HepG2 (cell line): Measurements from ENCODE around the gene ZNF628. TPM values are rescaled to one million over a fixed set of nuclear protein-coding genes. Genes with fewer than 3 reads are reported as not detected.

Experiments used
- CTCF ChIP-seq: sonication (generic); formaldehyde crosslinking; IDR thresholded peaks from 2 replicates; pipeline ENCODE4 v1.5.0; 2020; ENCODE audit warnings: mild to moderate bottlenecking, missing genetic modification reagents, moderate library complexity
- FLYWCH1 ChIP-seq: sonication (generic); formaldehyde crosslinking; IDR thresholded peaks from 2 replicates; pipeline ENCODE4 v1.8.1; 2023; ENCODE audit warnings: mild to moderate bottlenecking, missing genetic modification reagents
- FOSL2 ChIP-seq: sonication (generic); formaldehyde crosslinking; IDR thresholded peaks from 2 replicates; pipeline ENCODE4 v1.4.0; 2020; ENCODE audit warnings: missing genetic modification reagents
- FOXA3 ChIP-seq: IDR thresholded peaks from 2 replicates; pipeline ENCODE4 v1.6.1; 2016; ENCODE audit warnings: missing genetic modification reagents, missing compliant biosample characterization
- JARID2 ChIP-seq: sonication (generic); formaldehyde crosslinking; IDR thresholded peaks from 2 replicates; pipeline ENCODE4 v1.8.1; 2023; ENCODE audit warnings: missing genetic modification reagents, inconsistent platforms; ENCODE audit not compliant: insufficient replicate concordance
- MAX ChIP-seq: IDR thresholded peaks from 2 replicates; pipeline ENCODE4 v1.6.1; 2012; ENCODE audit warnings: inconsistent platforms
- NCOA2 ChIP-seq: sonication (generic); formaldehyde crosslinking; IDR thresholded peaks from 2 replicates; pipeline ENCODE4 v1.8.0; 2022; ENCODE audit warnings: inconsistent platforms
- PHF8 ChIP-seq: sonication (generic); formaldehyde crosslinking; IDR thresholded peaks from 2 replicates; pipeline ENCODE4 v1.5.0; 2020; ENCODE audit warnings: missing genetic modification reagents
- PTBP1 ChIP-seq: fragments of 200-400 bp; formaldehyde crosslinking; IDR thresholded peaks from 2 replicates; pipeline ENCODE4 v1.6.1; 2018; ENCODE audit warnings: low read length, low read depth; ENCODE audit not compliant: poor library complexity, severe bottlenecking
- RBM22 ChIP-seq: fragments of 200-400 bp; formaldehyde crosslinking; optimal IDR thresholded peaks from 2 replicates; pipeline ENCODE3; 2017; ENCODE audit warnings: mild to moderate bottlenecking, low read length, moderate library complexity
- RFX1 ChIP-seq: fragments of 450-650 bp; IDR thresholded peaks from 2 replicates; pipeline ENCODE4 v1.6.1; 2017
- SRSF1 ChIP-seq: fragments of 200-400 bp; formaldehyde crosslinking; optimal IDR thresholded peaks from 2 replicates; pipeline ENCODE3; 2017; ENCODE audit warnings: mild to moderate bottlenecking, low read depth, low read length, moderate library complexity
- SYNCRIP ChIP-seq: fragments of 200-400 bp; formaldehyde crosslinking; IDR thresholded peaks from 2 replicates; pipeline ENCODE4 v1.6.1; 2018; ENCODE audit warnings: mild to moderate bottlenecking, low read depth, low read length; ENCODE audit not compliant: insufficient read depth
- TFDP1 ChIP-seq: IDR thresholded peaks from 2 replicates; pipeline ENCODE4 v1.6.1; 2016; ENCODE audit warnings: missing compliant biosample characterization, missing genetic modification reagents, borderline replicate concordance
- THAP8 ChIP-seq: sonication (generic); formaldehyde crosslinking; IDR thresholded peaks from 2 replicates; pipeline ENCODE4 v1.5.1; 2020; ENCODE audit warnings: missing genetic modification reagents, mild to moderate bottlenecking, borderline replicate concordance
- XBP1 ChIP-seq: sonication (generic); formaldehyde crosslinking; IDR thresholded peaks from 2 replicates; pipeline ENCODE4 v1.5.0; 2020; ENCODE audit warnings: missing genetic modification reagents
- ZBTB1 ChIP-seq: sonication (generic); formaldehyde crosslinking; IDR thresholded peaks from 2 replicates; pipeline ENCODE4 v1.4.0; 2020; ENCODE audit warnings: missing genetic modification reagents, borderline replicate concordance
- ZBTB37 ChIP-seq: sonication (generic); formaldehyde crosslinking; IDR thresholded peaks from 2 replicates; pipeline ENCODE4 v1.4.0; 2020; ENCODE audit warnings: mild to moderate bottlenecking, missing genetic modification reagents
- ZFP41 ChIP-seq: sonication (generic); formaldehyde crosslinking; IDR thresholded peaks from 2 replicates; pipeline ENCODE4 v1.4.0; 2020; ENCODE audit warnings: mild to moderate bottlenecking, missing genetic modification reagents, borderline replicate concordance
- ZMAT5 ChIP-seq: sonication (generic); formaldehyde crosslinking; IDR thresholded peaks from 2 replicates; pipeline ENCODE4 v1.5.0; 2020; ENCODE audit warnings: mild to moderate bottlenecking, low read depth, missing genetic modification reagents, borderline replicate concordance
- ZNF232 ChIP-seq: sonication (generic); formaldehyde crosslinking; IDR thresholded peaks from 2 replicates; pipeline ENCODE4 v1.4.0; 2020; ENCODE audit warnings: missing genetic modification reagents, borderline replicate concordance
- ZNF235 ChIP-seq: sonication (generic); formaldehyde crosslinking; IDR thresholded peaks from 2 replicates; pipeline ENCODE4 v1.8.1; 2023; ENCODE audit warnings: mild to moderate bottlenecking, missing genetic modification reagents, borderline replicate concordance
- ZNF382 ChIP-seq: sonication (generic); formaldehyde crosslinking; IDR thresholded peaks from 2 replicates; pipeline ENCODE4 v1.5.0; 2020; ENCODE audit warnings: missing genetic modification reagents, mild to moderate bottlenecking, borderline replicate concordance
- ZNF878 ChIP-seq: sonication (generic); formaldehyde crosslinking; IDR thresholded peaks from 2 replicates; pipeline ENCODE4 v1.8.1; 2023; ENCODE audit warnings: mild to moderate bottlenecking, missing genetic modification reagents, moderate library complexity
- ZSCAN22 ChIP-seq: sonication (generic); formaldehyde crosslinking; IDR thresholded peaks from 2 replicates; pipeline ENCODE4 v1.4.0; 2020; ENCODE audit warnings: mild to moderate bottlenecking, missing genetic modification reagents
- polyA plus RNA-seq, 8 experiments: library from polyadenylated mRNA; depleted of rRNA in 3 of 8; stranded (reverse) in 7 of 8; unstranded in 1 of 8; fragments of >200 nt; fragmentation: Illumina TruSeq in 4 of 8; extraction: Trizol in 4 of 8; gene quantifications; 2 replicates each; pipeline versions ENCODE4 v1.2.1 to v1.2.3, GENCODE V29; 2011 to 2016; ENCODE audit warnings: low read depth in 4 of 8, missing spikeins in 1 of 8, mixed read lengths in 1 of 8; ENCODE audit not compliant: insufficient read depth in 1 of 8
- total RNA-seq, 5 experiments: library from RNA; depleted of rRNA; stranded (reverse); fragments of >200 nt; fragmentation: Illumina TruSeq; extraction: Trizol; gene quantifications; 2 replicates each; pipeline ENCODE4 v1.2.3, GENCODE V29; 2016; ENCODE audit warnings: low read depth in 1 of 5

ZNF628 gene
- total and polyA plus RNA-seq, 2 of the 13 experiments (the other 11 are each of a cell fraction or from before 2014, with no cell fraction given) = 0.54 to 1.2 TPM

- TF ChIP-seq TFDP1 (CRISPR knock-in tag) = peak; percentile 43; the same call in 1 of the 2 replicates
- peak; percentile 53; the same call in 1 of the 2 replicates for TF ChIP-seq NCOA2 (CRISPR knock-in tag)
- TF ChIP-seq RFX1 = no peak
- no peak for TF ChIP-seq FLYWCH1 (CRISPR knock-in tag)
- no peak for TF ChIP-seq ZFP41 (CRISPR knock-in tag)
- TF ChIP-seq ZNF232 (CRISPR knock-in tag) = 0 out of 2 replicates have a peak, but pooled peaks have one; percentile 70
- peak; percentile 81 for TF ChIP-seq PTBP1
- peak; percentile 81 for TF ChIP-seq PHF8 (CRISPR knock-in tag)
- peak; percentile 95 for TF ChIP-seq MAX
- peak; percentile 15; the same call in 1 of the 2 replicates for TF ChIP-seq FOSL2 (CRISPR knock-in tag)
- peak; percentile 29; the same call in 1 of the 2 replicates for TF ChIP-seq ZNF878 (CRISPR knock-in tag)
- TF ChIP-seq ZSCAN22 (CRISPR knock-in tag) = no peak
- TF ChIP-seq ZNF382 (CRISPR knock-in tag) = no peak
- no peak for TF ChIP-seq ZBTB1
- no peak for TF ChIP-seq SYNCRIP
- TF ChIP-seq SRSF1 = peak; percentile 67
- no peak for TF ChIP-seq ZBTB37 (CRISPR knock-in tag)
- peak; percentile 83 for TF ChIP-seq RBM22
- no peak for TF ChIP-seq CTCF (CRISPR knock-in tag)
- no peak for TF ChIP-seq XBP1 (CRISPR knock-in tag)
- 0 out of 2 replicates have a peak, but pooled peaks have one; percentile 42 for TF ChIP-seq THAP8 (CRISPR knock-in tag)
- TF ChIP-seq ZMAT5 (CRISPR knock-in tag) = no peak
- no peak; the same call in 1 of the 2 replicates for TF ChIP-seq ZNF235
- TF ChIP-seq FOXA3 (CRISPR knock-in tag) = peak; percentile 29; the same call in 1 of the 2 replicates
- peak; percentile 86 for TF ChIP-seq JARID2 (CRISPR knock-in tag)
Measured at GRCh38 chr19:55461259-55461973, 15.0 kb upstream of the ZNF628 start, which contains the start of gene ISOC2 (continued).
